ENCODE measurements around the gene FAF1.
A peak's percentile ranks its signal among the peaks of the same experiment; 100 is the strongest.

FAF1 gene

DNA sequence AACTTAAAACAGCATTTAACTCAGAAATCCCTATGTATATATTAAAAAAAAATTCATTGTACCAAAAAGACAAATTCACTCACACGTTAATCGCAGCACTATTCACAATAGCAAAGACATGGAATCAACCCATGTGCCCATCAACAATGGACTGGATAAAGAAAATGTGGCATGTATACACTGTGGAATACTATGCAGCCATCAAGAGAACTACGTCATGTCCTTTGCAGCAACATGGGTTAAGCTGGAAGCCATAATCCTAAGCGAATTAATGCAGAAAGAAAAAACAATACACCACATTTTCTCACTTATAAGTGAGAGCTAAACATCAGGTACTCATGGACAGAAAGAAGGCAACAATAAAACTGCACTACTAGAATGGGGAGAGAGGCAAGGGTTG is 99.4 kb downstream of the FAF1 start:
- Histone ChIP-seq H3K27ac (ENCODE audit: extremely low read depth, low read depth, low read length) (no peak overlapping the region), H3K4me1 (ENCODE audit: control insufficient read depth, insufficient read depth, low read length) (no peaks in the 10 kb centered on the region), H3K36me3 (ENCODE audit: control insufficient read depth in 2 of 2, insufficient read depth in 1 of 2, low read length in 2 of 2) (no peaks in the 10 kb centered on the region), H3K9me3 (ENCODE audit: control insufficient read depth, insufficient read depth, low read depth, low read length) (no peaks in the 10 kb centered on the region), H3K4me3 (ENCODE audit: low read depth, low read length) (no peak overlapping the region)
- CTCF ChIA-PET, result no interaction called here
- POLR2A ChIA-PET, result no interaction called here
- TF ChIP-seq, protein P1, sequence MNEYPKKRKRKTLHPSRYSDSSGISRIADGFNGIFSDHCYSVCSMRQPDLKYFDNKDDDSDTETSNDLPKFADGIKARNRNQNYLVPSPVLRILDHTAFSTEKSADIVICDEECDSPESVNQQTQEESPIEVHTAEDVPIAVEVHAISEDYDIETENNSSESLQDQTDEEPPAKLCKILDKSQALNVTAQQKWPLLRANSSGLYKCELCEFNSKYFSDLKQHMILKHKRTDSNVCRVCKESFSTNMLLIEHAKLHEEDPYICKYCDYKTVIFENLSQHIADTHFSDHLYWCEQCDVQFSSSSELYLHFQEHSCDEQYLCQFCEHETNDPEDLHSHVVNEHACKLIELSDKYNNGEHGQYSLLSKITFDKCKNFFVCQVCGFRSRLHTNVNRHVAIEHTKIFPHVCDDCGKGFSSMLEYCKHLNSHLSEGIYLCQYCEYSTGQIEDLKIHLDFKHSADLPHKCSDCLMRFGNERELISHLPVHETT (tag by site-specific recombination; IDR thresholded peaks at IDR 0.05), result no peak
- peak; percentile 87 for TF ChIP-seq ZNF146 (tag by site-specific recombination; IDR thresholded peaks at IDR 0.05)
- TF ChIP-seq, protein P2, sequence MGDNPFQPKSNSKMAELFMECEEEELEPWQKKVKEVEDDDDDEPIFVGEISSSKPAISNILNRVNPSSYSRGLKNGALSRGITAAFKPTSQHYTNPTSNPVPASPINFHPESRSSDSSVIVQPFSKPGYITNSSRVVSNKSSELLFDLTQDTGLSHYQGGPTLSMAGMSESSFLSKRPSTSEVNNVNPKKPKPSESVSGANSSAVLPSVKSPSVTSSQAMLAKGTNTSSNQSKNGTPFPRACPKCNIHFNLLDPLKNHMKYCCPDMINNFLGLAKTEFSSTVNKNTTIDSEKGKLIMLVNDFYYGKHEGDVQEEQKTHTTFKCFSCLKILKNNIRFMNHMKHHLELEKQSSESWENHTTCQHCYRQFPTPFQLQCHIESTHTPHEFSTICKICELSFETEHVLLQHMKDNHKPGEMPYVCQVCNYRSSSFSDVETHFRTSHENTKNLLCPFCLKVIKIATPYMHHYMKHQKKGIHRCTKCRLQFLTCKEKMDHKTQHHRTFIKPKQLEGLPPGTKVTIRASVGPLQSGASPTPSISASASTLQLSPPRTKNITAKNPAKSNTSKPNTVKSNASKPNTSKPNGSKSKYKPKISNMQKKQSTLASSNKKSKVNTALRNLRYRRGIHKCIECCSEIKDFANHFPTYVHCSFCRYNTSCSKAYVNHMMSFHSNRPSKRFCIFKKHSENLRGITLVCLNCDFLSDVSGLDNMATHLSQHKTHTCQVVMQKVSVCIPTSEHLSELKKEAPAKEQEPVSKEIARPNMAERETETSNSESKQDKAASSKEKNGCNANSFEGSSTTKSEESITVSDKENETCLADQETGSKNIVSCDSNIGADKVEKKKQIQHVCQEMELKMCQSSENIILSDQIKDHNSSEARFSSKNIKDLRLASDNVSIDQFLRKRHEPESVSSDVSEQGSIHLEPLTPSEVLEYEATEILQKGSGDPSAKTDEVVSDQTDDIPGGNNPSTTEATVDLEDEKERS (tag by site-specific recombination; IDR thresholded peaks at IDR 0.05), result 0 out of 2 replicates have a peak, but pooled peaks have one; percentile 8
- no peak for TF ChIP-seq SALL2 (tag by site-specific recombination; IDR thresholded peaks at IDR 0.05; ENCODE audit: borderline replicate concordance)
- TF ChIP-seq ZEB2 (tag by site-specific recombination; IDR thresholded peaks at IDR 0.05), result no peak

DNA sequence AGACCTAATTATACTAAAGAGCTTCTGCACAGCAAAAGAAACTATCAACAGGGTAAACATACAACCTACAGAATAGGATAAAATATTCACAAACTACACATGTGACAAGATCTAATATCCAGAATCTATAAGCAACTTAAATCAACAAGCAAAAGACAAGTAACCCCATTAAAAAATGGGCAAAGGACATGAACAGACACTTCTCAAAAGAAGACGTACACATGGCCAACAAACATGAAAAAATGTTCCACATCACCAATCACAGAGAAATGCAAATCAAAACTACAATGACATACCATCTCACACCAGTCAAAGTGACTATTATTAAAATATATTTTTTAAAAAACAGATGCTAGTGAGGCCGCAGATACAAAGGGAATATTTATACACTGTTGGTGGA is 99.8 kb downstream of the FAF1 start:
- no peaks in the 10 kb centered on the region for H3K36me3 ChIP-seq (ENCODE audit: control insufficient read depth in 2 of 2, insufficient read depth in 1 of 2, low read length in 2 of 2)
- TF ChIP-seq RBAK (tag by site-specific recombination; IDR thresholded peaks at IDR 0.05), result no peak
- no peak for TF ChIP-seq ZNF837 (tag by site-specific recombination; IDR thresholded peaks at IDR 0.05)
- TF ChIP-seq TRIM28 (IDR thresholded peaks at IDR 0.05; ENCODE audit: borderline replicate concordance, low read length), result no peak
- TF ChIP-seq, protein P3, sequence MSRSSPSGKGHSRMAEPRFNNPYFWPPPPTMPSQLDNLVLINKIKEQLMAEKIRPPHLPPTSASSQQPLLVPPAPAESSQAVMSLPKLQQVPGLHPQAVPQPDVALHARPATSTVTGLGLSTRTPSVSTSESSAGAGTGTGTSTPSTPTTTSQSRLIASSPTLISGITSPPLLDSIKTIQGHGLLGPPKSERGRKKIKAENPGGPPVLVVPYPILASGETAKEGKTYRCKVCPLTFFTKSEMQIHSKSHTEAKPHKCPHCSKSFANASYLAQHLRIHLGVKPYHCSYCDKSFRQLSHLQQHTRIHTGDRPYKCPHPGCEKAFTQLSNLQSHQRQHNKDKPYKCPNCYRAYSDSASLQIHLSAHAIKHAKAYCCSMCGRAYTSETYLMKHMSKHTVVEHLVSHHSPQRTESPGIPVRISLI (tag by site-specific recombination; IDR thresholded peaks at IDR 0.05), result no peak
- H3K4me1 ChIP-seq (ENCODE audit: control insufficient read depth, insufficient read depth, low read length), result no peaks in the 10 kb centered on the region
- H3K4me3 ChIP-seq (ENCODE audit: low read depth, low read length), result no peak overlapping the region
- CTCF ChIA-PET, result interaction anchor here (0.6 to 0.9 kb wide), 3 partner anchors 8 to 584 kb away, joined by 3 to 4 read pairs (median 4); no protein-coding TSS in a partner anchor
- POLR2A ChIA-PET, result no interaction called here
- H3K27ac ChIP-seq (ENCODE audit: extremely low read depth, low read depth, low read length), result no peak overlapping the region
- no peaks in the 10 kb centered on the region for H3K9me3 ChIP-seq (ENCODE audit: control insufficient read depth, insufficient read depth, low read depth, low read length)

DNA sequence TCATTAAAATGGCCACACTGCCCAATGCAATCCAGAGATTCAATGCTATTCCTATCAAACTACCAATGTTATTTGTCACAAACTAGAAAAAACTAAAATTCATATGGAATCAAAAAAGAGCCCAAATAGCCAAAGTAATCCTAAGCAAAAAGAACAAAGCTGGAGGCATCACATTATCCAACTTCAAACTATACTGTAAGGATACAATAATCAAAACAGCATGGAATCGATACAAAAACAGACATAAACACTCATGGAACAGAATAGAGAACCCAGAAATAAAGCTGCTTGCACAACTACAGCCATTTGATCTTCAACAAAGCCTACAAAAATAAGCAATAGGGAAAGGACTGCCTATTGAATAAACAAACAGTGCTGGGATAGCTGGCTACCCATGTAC is 100.4 kb downstream of the FAF1 start:
- Histone ChIP-seq H3K4me3 (ENCODE audit: low read depth, low read length) (no peak overlapping the region), H3K9me3 (ENCODE audit: control insufficient read depth, insufficient read depth, low read depth, low read length) (no peaks in the 10 kb centered on the region), H3K36me3 (ENCODE audit: control insufficient read depth in 2 of 2, insufficient read depth in 1 of 2, low read length in 2 of 2) (no peaks in the 10 kb centered on the region), H3K27ac (ENCODE audit: extremely low read depth, low read depth, low read length) (no peak overlapping the region), H3K4me1 (ENCODE audit: control insufficient read depth, insufficient read depth, low read length) (no peaks in the 10 kb centered on the region)
- ChIA-PET CTCF (interaction anchor here (0.6 to 0.9 kb wide), 3 partner anchors 8 to 584 kb away, joined by 3 to 4 read pairs (median 4); no protein-coding TSS in a partner anchor), POLR2A (no interaction called here)
- TF ChIP-seq, protein P2 (tag by site-specific recombination; IDR thresholded peaks at IDR 0.05), result peak; percentile 91; the same call in 1 of the 2 replicates
- no peak for TF ChIP-seq ZNF776 (tag by site-specific recombination; IDR thresholded peaks at IDR 0.05; ENCODE audit: borderline replicate concordance)
- peak; percentile 45 for TF ChIP-seq SETDB1 (IDR thresholded peaks at IDR 0.05; ENCODE audit: insufficient read length, low read length)

Measured in HEK293 (cell line).